ENCODE measurements around the gene BIN1.

BIN1 gene

GRCh38 chr2:127078666-127079270, 28.2 kb downstream of the BIN1 start:
- ATAC-seq (replicated peaks) (no peak), DNase-seq (no peak)
- no peaks in the 10 kb centered on the region for H3K27me3 Mint-ChIP-seq
- peaks cover 24% of the 10 kb centered on the region for H3K36me3 Mint-ChIP-seq (ENCODE audit: insufficient read depth)
- H3K9me3 Mint-ChIP-seq, result no peaks in the 10 kb centered on the region
- peak overlapping the region; percentile 98 for H3K27ac Mint-ChIP-seq
- H3K4me3 Mint-ChIP-seq, result peak overlapping the region; percentile 87 to 88
- peaks cover 79 to 87% of the 10 kb centered on the region in 2 donors for H3K4me1 Mint-ChIP-seq (ENCODE audit: low read depth in 2 of 2)

DNA sequence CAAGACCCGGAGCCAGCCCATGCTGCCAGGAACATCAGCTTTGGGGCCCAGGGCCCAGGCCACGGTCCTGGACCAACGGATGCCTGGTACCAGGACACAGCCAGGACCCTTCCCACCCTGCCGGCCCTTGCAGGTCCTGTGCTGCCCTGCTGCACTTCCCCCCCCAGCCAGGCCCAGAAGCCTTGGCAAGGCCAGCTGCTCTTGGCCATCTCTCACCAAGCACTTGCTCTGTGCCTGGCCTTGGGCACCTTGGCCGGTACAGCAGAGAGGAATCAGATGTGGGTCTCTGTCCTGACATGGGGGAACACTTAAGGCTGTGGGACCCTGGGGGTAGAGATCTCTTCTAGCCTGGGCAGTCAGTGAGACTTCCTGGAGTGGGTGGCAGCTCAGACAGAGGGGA, 28.9 kb downstream of the BIN1 start:
- DNase-seq (no peak), ATAC-seq (replicated peaks) (no peak)
- Mint-ChIP-seq H3K4me3 (peak overlapping the region; percentile 87 to 88), H3K27me3 (no peaks in the 10 kb centered on the region), H3K27ac (peak overlapping the region; percentile 98), H3K4me1 (ENCODE audit: low read depth in 2 of 2) (peaks cover 74 to 84% of the 10 kb centered on the region in 2 donors), H3K9me3 (no peaks in the 10 kb centered on the region), H3K36me3 (ENCODE audit: insufficient read depth) (peaks cover 20% of the 10 kb centered on the region)

- ATAC-seq (replicated peaks) (no peak), DNase-seq (no peak)
- Mint-ChIP-seq H3K4me3 (peak overlapping the region; percentile 33 to 88), H3K27me3 (no peaks in the 10 kb centered on the region), H3K27ac (peak overlapping the region; percentile 98), H3K9me3 (no peaks in the 10 kb centered on the region), H3K4me1 (ENCODE audit: low read depth in 2 of 2) (peaks cover 69 to 78% of the 10 kb centered on the region in 2 donors), H3K36me3 (ENCODE audit: insufficient read depth) (peaks cover 20% of the 10 kb centered on the region)
Observed at GRCh38 chr2:127076924-127077323, 30.0 kb downstream of the BIN1 start.

DNA sequence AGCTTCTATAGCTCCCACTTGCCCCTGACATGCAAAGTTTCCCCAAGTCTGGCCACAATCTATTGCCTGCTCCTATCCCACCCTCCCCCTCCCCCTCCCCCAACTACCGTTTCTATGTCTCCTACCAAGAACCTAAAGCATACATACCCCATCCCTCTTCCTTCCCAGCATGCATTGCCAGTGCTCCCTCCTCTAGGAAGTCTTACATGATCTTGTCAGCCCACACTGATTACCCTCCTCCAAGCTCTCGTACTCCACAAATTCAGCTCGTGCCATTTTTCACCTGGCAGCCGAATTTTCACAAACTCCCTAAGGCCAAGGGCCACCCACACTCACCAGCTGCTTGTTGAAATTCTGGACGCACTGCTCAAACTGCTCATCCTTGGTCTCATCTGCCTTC, 30.7 kb downstream of the BIN1 start:
- Mint-ChIP-seq H3K27ac (peak overlapping the region; percentile 98), H3K27me3 (no peaks in the 10 kb centered on the region), H3K4me1 (ENCODE audit: low read depth in 2 of 2) (peaks cover 67 to 76% of the 10 kb centered on the region in 2 donors), H3K36me3 (ENCODE audit: insufficient read depth) (peaks cover 15% of the 10 kb centered on the region), H3K9me3 (no peaks in the 10 kb centered on the region), H3K4me3 (peak overlapping the region in 1 of 2 donors; percentile 33)
- DNase-seq (no peak), ATAC-seq (replicated peaks) (no peak)

- no peak overlapping the region for H3K4me3 Mint-ChIP-seq
- peaks cover 68 to 76% of the 10 kb centered on the region in 2 donors for H3K4me1 Mint-ChIP-seq (ENCODE audit: low read depth in 2 of 2)
- H3K9me3 Mint-ChIP-seq, result no peaks in the 10 kb centered on the region
- H3K27ac Mint-ChIP-seq, result peak overlapping the region; percentile 98
- H3K36me3 Mint-ChIP-seq (ENCODE audit: insufficient read depth), result peaks cover 11% of the 10 kb centered on the region
- ATAC-seq (replicated peaks) (no peak), DNase-seq (no peak)
- H3K27me3 Mint-ChIP-seq, result no peaks in the 10 kb centered on the region
Observed at GRCh38 chr2:127075821-127076220, 31.1 kb downstream of the BIN1 start.

DNA sequence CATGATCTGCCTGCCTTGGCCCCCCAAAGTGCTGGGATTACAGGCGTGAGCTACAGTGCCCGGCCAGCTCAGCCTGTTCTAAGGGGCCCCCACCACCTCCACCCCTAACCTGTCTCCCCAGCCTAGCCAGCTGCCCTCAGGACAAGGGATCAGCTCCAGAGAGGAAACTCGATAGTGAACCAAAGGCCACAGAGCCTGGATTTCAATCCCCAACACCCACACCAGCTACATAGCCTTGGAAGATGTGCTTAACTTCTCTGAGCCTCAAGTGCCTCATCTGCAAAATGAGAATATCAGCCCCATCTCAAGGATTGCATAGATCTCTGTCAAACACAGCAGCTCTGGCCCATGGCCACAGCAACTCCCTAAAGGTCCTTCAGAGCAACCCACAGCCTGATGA, 32.0 kb downstream of the BIN1 start:
- Mint-ChIP-seq H3K4me3 (no peak overlapping the region), H3K4me1 (ENCODE audit: low read depth in 2 of 2) (peaks cover 67% of the 10 kb centered on the region in 2 donors), H3K36me3 (ENCODE audit: insufficient read depth) (peaks cover 15% of the 10 kb centered on the region), H3K27me3 (no peaks in the 10 kb centered on the region), H3K27ac (peak overlapping the region; percentile 98), H3K9me3 (no peaks in the 10 kb centered on the region)
- no peak for DNase-seq
- no peak for ATAC-seq (replicated peaks)

DNA sequence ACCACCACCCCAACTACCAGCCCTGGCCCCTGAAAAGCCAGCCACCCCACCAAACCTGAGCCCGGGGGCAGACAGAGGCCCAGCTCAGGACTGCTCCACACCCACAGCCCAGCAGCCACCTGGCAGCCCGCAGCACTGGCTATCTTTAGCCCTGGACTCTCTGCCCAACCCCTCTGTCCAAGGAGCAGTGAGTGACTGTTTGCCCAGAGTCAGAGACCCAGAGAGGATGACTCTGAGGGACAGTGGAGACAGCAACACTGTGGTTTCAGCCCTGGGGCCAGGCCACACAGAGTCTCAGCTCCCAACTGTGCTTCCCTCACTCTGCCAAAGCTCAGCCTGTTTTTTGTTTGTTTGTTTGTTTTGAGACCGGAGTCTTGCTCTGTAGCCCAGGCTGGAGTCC, 32.6 kb downstream of the BIN1 start:
- H3K4me1 Mint-ChIP-seq (ENCODE audit: low read depth in 2 of 2), result peaks cover 63 to 65% of the 10 kb centered on the region in 2 donors
- H3K36me3 Mint-ChIP-seq (ENCODE audit: insufficient read depth), result peaks cover 16% of the 10 kb centered on the region
- DNase-seq (no peak), ATAC-seq (replicated peaks) (no peak)
- peak overlapping the region in 1 of 2 donors; percentile 13 for H3K4me3 Mint-ChIP-seq
- no peaks in the 10 kb centered on the region for H3K27me3 Mint-ChIP-seq
- H3K27ac Mint-ChIP-seq, result peak overlapping the region; percentile 98
- H3K9me3 Mint-ChIP-seq, result no peaks in the 10 kb centered on the region

GRCh38 chr2:127072970-127073369, 34.0 kb downstream of the BIN1 start:
- peaks cover 24% of the 10 kb centered on the region for H3K36me3 Mint-ChIP-seq (ENCODE audit: insufficient read depth)
- peak overlapping the region; percentile 49 to 98 for H3K27ac Mint-ChIP-seq
- no peaks in the 10 kb centered on the region for H3K9me3 Mint-ChIP-seq
- no peak for DNase-seq
- H3K4me3 Mint-ChIP-seq, result no peak overlapping the region
- H3K4me1 Mint-ChIP-seq (ENCODE audit: low read depth in 2 of 2), result peaks cover 60 to 61% of the 10 kb centered on the region in 2 donors
- H3K27me3 Mint-ChIP-seq, result no peaks in the 10 kb centered on the region
- ATAC-seq (replicated peaks), result no peak

DNA sequence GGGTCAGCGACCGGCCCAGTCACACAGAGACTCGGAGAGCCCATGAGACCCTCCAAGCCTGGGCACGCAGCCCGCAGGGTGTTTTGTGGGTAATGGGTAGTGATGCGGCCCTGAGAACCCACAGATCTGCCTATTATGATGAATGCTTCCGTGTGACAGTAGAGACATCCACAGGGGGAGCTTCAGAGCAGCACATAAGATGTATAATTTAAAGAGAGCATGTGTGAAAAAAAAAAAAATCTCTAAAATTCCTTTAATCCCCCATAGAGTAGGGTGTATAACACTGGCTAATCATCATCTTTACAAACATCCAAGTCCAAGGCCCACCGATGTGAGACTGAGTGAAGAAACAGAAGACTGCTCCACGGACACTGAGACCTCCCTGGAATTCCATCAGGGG, 34.6 kb downstream of the BIN1 start:
- Mint-ChIP-seq H3K9me3 (no peaks in the 10 kb centered on the region), H3K27ac (peak overlapping the region; percentile 95 to 98), H3K27me3 (no peaks in the 10 kb centered on the region), H3K36me3 (ENCODE audit: insufficient read depth) (peaks cover 29% of the 10 kb centered on the region), H3K4me3 (no peak overlapping the region), H3K4me1 (ENCODE audit: low read depth in 2 of 2) (peaks cover 59 to 61% of the 10 kb centered on the region in 2 donors)
- DNase-seq, result no peak
- no peak for ATAC-seq (replicated peaks)

DNA sequence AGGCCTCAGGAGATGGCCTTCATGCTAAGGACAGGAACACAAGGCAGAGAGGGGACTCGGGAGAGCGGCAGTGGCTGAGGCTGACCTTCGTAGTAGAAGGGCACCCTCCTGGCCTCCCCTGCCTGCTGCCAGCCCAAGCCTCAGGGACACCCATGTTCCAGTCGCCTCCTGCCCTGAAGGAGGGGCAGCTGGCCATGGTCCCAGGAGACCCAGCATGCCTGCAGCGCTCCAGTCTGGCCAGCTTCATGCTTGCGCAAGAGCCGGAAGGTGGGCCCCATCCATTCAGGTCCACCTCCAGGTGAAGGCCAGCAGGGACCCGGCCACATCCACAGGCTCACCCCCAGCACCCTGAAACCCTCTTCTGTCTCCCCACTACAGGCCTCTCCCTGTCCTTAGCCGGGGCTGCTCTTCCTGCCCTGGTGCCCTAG, 35.0 kb downstream of the BIN1 start:
- H3K36me3 Mint-ChIP-seq (ENCODE audit: insufficient read depth), result peaks cover 30% of the 10 kb centered on the region
- H3K27me3 Mint-ChIP-seq, result no peaks in the 10 kb centered on the region
- no peak for DNase-seq
- no peaks in the 10 kb centered on the region for H3K9me3 Mint-ChIP-seq
- peaks cover 54 to 56% of the 10 kb centered on the region in 2 donors for H3K4me1 Mint-ChIP-seq (ENCODE audit: low read depth in 2 of 2)
- no peak overlapping the region for H3K4me3 Mint-ChIP-seq
- H3K27ac Mint-ChIP-seq, result peak overlapping the region; percentile 95 to 98
- no peak for ATAC-seq (replicated peaks)

- Mint-ChIP-seq H3K4me1 (ENCODE audit: low read depth in 2 of 2) (peaks cover 55 to 57% of the 10 kb centered on the region in 2 donors), H3K27me3 (no peaks in the 10 kb centered on the region), H3K27ac (peak overlapping the region in 1 of 2 donors; percentile 66), H3K36me3 (ENCODE audit: insufficient read depth) (peaks cover 42% of the 10 kb centered on the region), H3K4me3 (no peak overlapping the region), H3K9me3 (no peaks in the 10 kb centered on the region)
- DNase-seq (no peak), ATAC-seq (replicated peaks) (no peak)
Observed at GRCh38 chr2:127070221-127070620, 36.7 kb downstream of the BIN1 start.

- peak overlapping the region; percentile 66 to 77 for H3K27ac Mint-ChIP-seq
- peaks cover 43% of the 10 kb centered on the region for H3K36me3 Mint-ChIP-seq (ENCODE audit: insufficient read depth)
- no peaks in the 10 kb centered on the region for H3K27me3 Mint-ChIP-seq
- DNase-seq, result no peak
- no peaks in the 10 kb centered on the region for H3K9me3 Mint-ChIP-seq
- H3K4me1 Mint-ChIP-seq (ENCODE audit: low read depth in 2 of 2), result peaks cover 52 to 53% of the 10 kb centered on the region in 2 donors
- no peak for ATAC-seq (replicated peaks)
- no peak overlapping the region for H3K4me3 Mint-ChIP-seq
Observed at GRCh38 chr2:127069536-127069935, 37.4 kb downstream of the BIN1 start.

GRCh38 chr2:127069003-127069402, 38.0 kb downstream of the BIN1 start:
- H3K27me3 Mint-ChIP-seq, result no peaks in the 10 kb centered on the region
- ATAC-seq (replicated peaks), result no peak
- peaks cover 47 to 48% of the 10 kb centered on the region in 2 donors for H3K4me1 Mint-ChIP-seq (ENCODE audit: low read depth in 2 of 2)
- no peak for DNase-seq
- H3K36me3 Mint-ChIP-seq (ENCODE audit: insufficient read depth), result peaks cover 46% of the 10 kb centered on the region
- no peaks in the 10 kb centered on the region for H3K9me3 Mint-ChIP-seq
- H3K27ac Mint-ChIP-seq, result peak overlapping the region; percentile 66 to 77
- no peak overlapping the region for H3K4me3 Mint-ChIP-seq

GRCh38 chr2:127068351-127068741, 38.6 kb downstream of the BIN1 start:
- no peaks in the 10 kb centered on the region for H3K9me3 Mint-ChIP-seq
- H3K4me1 Mint-ChIP-seq (ENCODE audit: low read depth in 2 of 2), result peaks cover 46% of the 10 kb centered on the region in 2 donors
- ATAC-seq (replicated peaks), result peak; percentile 9
- DNase-seq, result no peak
- H3K27ac Mint-ChIP-seq, result peak overlapping the region; percentile 77 to 90
- H3K36me3 Mint-ChIP-seq (ENCODE audit: insufficient read depth), result peaks cover 50% of the 10 kb centered on the region
- no peaks in the 10 kb centered on the region for H3K27me3 Mint-ChIP-seq
- H3K4me3 Mint-ChIP-seq, result no peak overlapping the region
